ENCODE results near the gene KCTD16.

KCTD16 gene

DNA sequence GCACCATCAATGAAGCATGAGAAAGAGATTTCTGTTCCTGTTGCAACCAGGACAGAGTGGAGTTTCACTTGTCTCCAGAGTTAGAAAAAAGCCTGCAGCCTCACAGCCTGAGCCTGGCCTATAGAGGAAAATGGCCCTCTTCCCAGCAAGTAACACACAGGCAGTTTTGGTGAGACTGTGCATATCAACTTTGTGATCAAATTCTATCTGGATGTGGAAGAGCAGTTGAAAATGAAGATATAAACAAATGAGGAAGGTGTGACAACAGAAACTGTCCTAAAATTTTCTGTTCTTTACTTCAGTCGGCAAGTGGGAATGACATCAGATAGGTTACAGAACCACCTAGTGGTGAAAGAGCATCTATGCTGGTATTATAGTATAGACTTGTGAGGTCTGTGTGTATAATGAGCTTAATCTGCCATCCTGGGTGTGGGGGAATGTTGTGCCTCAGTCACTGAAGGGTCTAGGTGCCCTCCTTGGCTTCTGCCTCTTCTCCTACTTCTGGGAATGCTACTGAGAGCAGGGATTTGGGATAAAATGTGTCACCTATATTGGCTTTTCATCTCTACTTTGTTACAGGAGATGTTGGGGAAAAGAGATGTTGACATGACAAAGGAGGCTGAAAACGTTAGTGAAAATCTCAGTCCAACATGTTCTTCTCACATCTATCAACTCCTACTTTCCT lies 28.4 kb upstream of the KCTD16 start:
- Mint-ChIP-seq H3K4me1 (ENCODE audit: low read depth) (peaks cover 17% of the 10 kb centered on the region), H3K9me3 (no peaks in the 10 kb centered on the region), H3K4me3 (no peak overlapping the region), H3K27me3 (peaks cover 2% of the 10 kb centered on the region), H3K36me3 (ENCODE audit: low read depth) (no peaks in the 10 kb centered on the region), H3K27ac (peak overlapping the region; percentile 24)
- intact Hi-C loops (cut with micrococcal nuclease): no loop called here

DNA sequence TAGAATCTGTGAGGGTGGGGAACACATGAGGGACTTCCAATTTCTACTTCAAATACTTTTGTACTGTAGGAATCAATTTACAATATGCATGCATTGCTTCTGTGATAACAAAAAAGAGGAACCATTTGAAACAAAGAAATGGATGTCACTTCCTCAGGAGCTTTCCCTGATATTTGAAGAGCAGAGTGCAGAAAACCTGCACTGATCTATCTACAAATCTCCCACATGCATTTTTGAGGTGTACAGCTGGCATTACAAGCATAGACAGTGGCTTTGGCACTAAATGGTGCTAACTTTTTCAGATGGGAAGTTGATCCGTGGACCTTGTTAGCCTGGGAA lies 27.9 kb upstream of the KCTD16 start:
- Mint-ChIP-seq H3K27me3 (peaks cover 2% of the 10 kb centered on the region), H3K27ac (peak overlapping the region; percentile 24), H3K4me1 (ENCODE audit: low read depth) (peaks cover 17% of the 10 kb centered on the region), H3K4me3 (no peak overlapping the region), H3K9me3 (no peaks in the 10 kb centered on the region), H3K36me3 (ENCODE audit: low read depth) (no peaks in the 10 kb centered on the region)
- intact Hi-C loops (cut with micrococcal nuclease): no loop called here

DNA sequence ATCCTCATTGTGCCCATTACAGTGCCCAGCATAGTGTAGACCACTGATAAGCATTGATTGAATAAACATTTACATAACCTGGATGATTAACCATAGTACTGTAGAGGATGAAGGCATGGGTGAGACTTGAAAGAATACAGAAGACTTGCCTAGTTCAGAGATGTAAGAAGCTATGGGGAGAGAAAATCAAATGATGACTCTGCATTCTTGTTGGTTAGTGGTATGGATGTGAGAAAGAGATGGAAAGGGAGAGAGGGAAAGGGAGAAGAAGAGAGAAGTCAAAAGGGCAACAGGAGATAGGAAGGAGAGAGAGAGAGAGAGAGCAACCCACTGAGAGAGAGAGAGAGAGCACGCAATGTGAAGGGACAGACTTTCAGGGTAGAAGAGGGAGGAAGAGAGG lies 27.0 kb upstream of the KCTD16 start:
- H3K9me3 Mint-ChIP-seq: no peaks in the 10 kb centered on the region
- peaks cover 17% of the 10 kb centered on the region for H3K4me1 Mint-ChIP-seq (ENCODE audit: low read depth)
- H3K36me3 Mint-ChIP-seq (ENCODE audit: low read depth): no peaks in the 10 kb centered on the region
- peaks cover 3% of the 10 kb centered on the region for H3K27me3 Mint-ChIP-seq
- no peak overlapping the region for H3K27ac Mint-ChIP-seq
- intact Hi-C loops (cut with micrococcal nuclease): no loop called here
- no peak overlapping the region for H3K4me3 Mint-ChIP-seq

DNA sequence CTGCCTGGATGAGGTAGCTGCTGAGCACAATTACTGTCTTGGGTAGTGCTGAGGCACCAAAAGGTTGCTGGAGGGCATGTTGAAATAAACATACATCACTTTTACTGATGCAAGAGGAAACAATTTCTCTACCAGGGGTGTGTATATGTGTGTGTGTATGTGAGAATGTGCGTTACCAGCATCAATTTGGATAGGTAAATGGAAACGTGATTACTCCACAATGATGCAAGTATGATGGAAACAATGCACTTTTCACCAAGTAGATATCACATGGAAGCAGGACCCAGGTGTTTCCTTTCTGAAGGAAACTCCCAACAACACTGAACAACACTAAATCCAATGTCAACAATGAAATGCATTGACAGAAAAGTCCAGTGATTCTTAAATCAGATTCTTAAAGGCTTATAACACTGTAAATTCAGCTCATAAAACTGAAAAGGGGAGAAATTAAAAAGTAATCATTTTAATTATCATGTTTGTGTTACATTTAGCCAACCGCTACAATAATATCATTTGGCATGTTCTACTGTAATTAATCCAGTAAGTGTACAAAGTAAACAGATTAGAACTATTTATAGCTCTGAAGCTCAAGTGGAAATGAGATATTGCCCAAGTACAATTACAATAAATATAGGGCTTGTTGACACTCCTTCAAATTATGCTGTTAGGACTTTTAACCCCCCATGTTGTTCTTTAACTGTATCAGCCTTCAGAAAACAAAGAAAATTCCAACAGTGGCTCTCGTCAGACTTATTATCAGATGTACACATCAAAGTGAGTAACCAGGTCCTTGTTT lies 25.5 kb upstream of the KCTD16 start:
- no peak overlapping the region for H3K27ac Mint-ChIP-seq
- H3K27me3 Mint-ChIP-seq: peaks cover 1% of the 10 kb centered on the region
- no peaks in the 10 kb centered on the region for H3K9me3 Mint-ChIP-seq
- H3K4me3 Mint-ChIP-seq: no peak overlapping the region
- H3K4me1 Mint-ChIP-seq (ENCODE audit: low read depth): peaks cover 17% of the 10 kb centered on the region
- no peaks in the 10 kb centered on the region for H3K36me3 Mint-ChIP-seq (ENCODE audit: low read depth)
- intact Hi-C loops (cut with micrococcal nuclease): no loop called here

DNA sequence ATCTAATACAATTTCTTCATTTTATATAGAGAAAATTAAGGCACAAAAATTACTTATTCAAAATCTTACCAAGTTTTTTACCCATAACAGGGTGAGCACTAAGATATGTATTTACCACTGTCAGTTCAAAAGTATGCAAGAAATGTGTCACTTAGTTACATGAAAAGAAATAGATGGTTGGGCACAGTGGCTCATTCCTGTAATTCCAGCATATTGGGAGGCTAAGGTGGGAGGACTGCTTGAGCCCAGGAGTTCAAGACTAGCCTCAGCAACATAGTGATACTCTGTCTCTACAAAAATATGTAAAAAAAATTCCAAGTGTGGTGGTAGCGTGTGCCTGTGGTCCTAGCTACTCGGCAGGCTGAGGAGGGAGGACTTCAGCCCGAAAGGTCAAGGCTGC lies 19.6 kb upstream of the KCTD16 start:
- H3K9me3 Mint-ChIP-seq: no peaks in the 10 kb centered on the region
- H3K4me1 Mint-ChIP-seq (ENCODE audit: low read depth): no peaks in the 10 kb centered on the region
- H3K4me3 Mint-ChIP-seq: no peak overlapping the region
- peaks cover 6% of the 10 kb centered on the region for H3K36me3 Mint-ChIP-seq (ENCODE audit: low read depth)
- no peak overlapping the region for H3K27ac Mint-ChIP-seq
- H3K27me3 Mint-ChIP-seq: peaks cover 3% of the 10 kb centered on the region
- intact Hi-C loops (cut with micrococcal nuclease): no loop called here

DNA sequence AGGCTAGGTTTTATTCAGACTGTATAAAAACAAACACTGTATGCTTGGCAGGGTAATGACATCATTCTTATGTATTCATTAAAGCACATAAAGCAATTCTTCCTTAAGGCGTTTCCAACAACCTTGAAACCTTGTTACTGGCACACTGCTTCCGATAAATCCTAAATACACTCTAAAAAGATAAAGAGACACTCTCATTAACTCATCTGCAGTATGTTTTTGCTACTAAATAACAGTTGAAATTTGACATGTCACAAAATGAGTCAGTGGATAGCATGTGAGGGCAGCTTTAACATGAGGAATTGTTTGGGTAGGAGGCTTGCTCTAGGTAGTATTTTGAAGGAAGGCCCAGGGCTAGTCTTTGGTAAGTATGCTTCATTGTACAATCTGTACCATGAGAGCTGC lies 13.9 kb upstream of the KCTD16 start:
- H3K36me3 Mint-ChIP-seq (ENCODE audit: low read depth): peaks cover 32% of the 10 kb centered on the region
- no peaks in the 10 kb centered on the region for H3K4me1 Mint-ChIP-seq (ENCODE audit: low read depth)
- H3K9me3 Mint-ChIP-seq: no peaks in the 10 kb centered on the region
- H3K27me3 Mint-ChIP-seq: no peaks in the 10 kb centered on the region
- no peak overlapping the region for H3K4me3 Mint-ChIP-seq
- intact Hi-C loops (cut with micrococcal nuclease): no loop called here
- H3K27ac Mint-ChIP-seq: no peak overlapping the region

DNA sequence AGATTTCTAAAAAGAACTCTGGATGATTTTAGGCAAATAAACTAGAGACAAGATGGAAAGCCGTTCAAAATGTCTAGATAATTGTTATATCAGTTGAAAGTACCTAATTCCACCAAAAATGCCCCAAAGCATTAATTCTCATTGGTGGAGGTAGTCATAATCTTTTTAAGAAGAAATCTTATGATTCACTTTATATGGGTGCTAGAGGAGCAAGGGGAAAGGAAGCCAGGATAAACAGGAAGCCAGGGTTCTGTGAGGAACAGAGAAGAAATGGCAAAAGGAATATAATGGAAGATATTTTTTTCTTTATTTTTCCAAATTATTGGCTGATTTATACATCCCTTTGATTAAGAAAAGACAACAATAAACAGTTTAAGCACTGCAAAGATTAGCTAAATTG lies 8.0 kb upstream of the KCTD16 start:
- intact Hi-C loops (cut with micrococcal nuclease): loop anchor here (10.0 kb wide), 1 partner anchor 758 kb away; the partner anchor contains the start of gene NR3C1
- Mint-ChIP-seq H3K4me3 (no peak overlapping the region), H3K36me3 (ENCODE audit: low read depth) (peaks cover 63% of the 10 kb centered on the region), H3K4me1 (ENCODE audit: low read depth) (no peaks in the 10 kb centered on the region), H3K27me3 (no peaks in the 10 kb centered on the region), H3K27ac (no peak overlapping the region), H3K9me3 (no peaks in the 10 kb centered on the region)

DNA sequence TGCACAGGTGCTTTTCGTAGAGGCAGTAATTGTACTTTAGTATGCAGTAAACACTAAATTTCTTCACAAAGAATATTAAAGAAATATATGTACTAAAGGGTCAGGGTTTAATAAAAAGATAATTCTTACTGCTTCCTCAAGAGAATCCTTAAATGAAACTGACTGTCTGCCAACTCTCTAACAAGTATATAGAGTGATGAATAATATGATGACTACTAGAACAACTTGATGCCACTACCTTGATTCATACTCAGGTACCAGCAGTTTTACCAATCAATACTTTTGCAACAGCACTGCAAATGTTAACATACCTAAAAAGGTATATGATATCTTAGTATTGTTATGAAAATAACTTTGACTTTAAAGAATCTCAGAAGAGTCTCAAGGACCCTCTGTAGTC lies 4.0 kb upstream of the KCTD16 start:
- H3K4me1 Mint-ChIP-seq (ENCODE audit: low read depth): peaks cover 14% of the 10 kb centered on the region
- no peaks in the 10 kb centered on the region for H3K9me3 Mint-ChIP-seq
- no peak overlapping the region for H3K4me3 Mint-ChIP-seq
- intact Hi-C loops (cut with micrococcal nuclease): loop anchor here (10.0 kb wide), 1 partner anchor 762 kb away; the partner anchor contains the start of gene NR3C1
- peaks cover 59% of the 10 kb centered on the region for H3K36me3 Mint-ChIP-seq (ENCODE audit: low read depth)
- H3K27ac Mint-ChIP-seq: no peak overlapping the region
- H3K27me3 Mint-ChIP-seq: peaks cover 4% of the 10 kb centered on the region

DNA sequence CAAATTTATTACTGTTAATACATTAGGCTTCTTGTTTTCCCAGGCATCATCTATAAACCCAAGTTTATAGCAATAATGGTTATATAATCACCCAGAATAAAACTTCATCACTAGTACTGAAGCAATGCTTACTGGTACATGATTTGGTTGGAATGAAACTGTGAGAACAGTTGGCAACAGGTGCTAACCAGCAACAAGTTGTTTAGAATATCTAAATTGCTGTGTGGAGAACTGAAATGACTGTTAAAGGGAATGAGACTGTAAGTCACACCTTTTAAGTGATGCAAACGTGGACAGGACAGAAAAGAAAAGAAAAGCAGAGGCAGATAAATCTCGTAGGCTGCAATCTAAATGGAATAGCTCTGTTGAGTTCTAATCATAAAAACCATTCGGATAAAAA lies 2.7 kb upstream of the KCTD16 start:
- H3K4me1 Mint-ChIP-seq (ENCODE audit: low read depth): peaks cover 14% of the 10 kb centered on the region
- H3K27ac Mint-ChIP-seq: no peak overlapping the region
- H3K4me3 Mint-ChIP-seq: no peak overlapping the region
- H3K9me3 Mint-ChIP-seq: no peaks in the 10 kb centered on the region
- peaks cover 9% of the 10 kb centered on the region for H3K27me3 Mint-ChIP-seq
- peaks cover 47% of the 10 kb centered on the region for H3K36me3 Mint-ChIP-seq (ENCODE audit: low read depth)
- intact Hi-C loops (cut with micrococcal nuclease): loop anchor here (10.0 kb wide), 1 partner anchor 763 kb away; the partner anchor contains the start of gene NR3C1

DNA sequence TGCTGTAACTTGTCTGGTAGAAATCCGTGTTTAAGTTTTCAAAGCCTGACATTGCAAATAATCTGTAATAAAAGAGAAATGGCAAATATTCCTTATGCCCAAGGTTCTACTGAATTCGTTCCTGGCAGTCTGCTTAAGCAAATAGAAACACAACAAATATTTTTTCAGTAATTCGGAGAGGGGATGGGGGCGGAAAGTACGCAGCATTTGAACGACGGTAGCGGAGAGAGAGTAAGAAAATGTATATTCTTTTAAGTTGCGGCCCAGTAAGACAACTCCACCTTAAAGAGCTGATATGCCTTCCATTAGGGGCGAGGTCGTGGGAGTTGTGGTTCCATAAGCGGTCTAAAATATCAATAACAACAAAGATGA lies 783 bp upstream of the KCTD16 start:
- H3K27me3 Mint-ChIP-seq: peaks cover 21% of the 10 kb centered on the region
- peaks cover 14% of the 10 kb centered on the region for H3K4me1 Mint-ChIP-seq (ENCODE audit: low read depth)
- no peaks in the 10 kb centered on the region for H3K9me3 Mint-ChIP-seq
- H3K4me3 Mint-ChIP-seq: peak overlapping the region; percentile 90
- H3K27ac Mint-ChIP-seq: peak overlapping the region; percentile 92
- intact Hi-C loops (cut with micrococcal nuclease): loop anchor here (10.0 kb wide), 1 partner anchor 765 kb away; the partner anchor contains the start of gene NR3C1
- peaks cover 35% of the 10 kb centered on the region for H3K36me3 Mint-ChIP-seq (ENCODE audit: low read depth)

DNA sequence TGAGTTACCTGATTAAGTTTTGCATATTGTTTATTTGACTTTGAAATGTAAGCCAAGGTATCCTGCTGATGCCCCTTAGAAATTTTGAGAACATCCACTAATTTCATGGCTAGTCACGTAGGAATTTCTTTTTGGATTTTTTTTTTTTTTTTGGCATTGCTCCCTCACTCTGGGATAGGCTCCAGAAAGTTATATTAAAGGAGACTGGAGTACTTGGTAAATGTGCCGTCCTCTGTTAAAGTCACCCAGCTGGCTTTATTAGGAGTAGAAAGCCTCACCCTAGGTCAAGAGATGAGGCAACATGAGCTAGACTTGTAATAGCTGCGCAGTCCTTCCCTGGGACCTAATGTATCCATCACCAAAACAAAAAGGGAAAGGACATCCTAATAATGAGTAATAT lies 3.1 kb downstream of the KCTD16 start:
- intact Hi-C loops (cut with micrococcal nuclease): no loop called here
- Mint-ChIP-seq H3K9me3 (no peaks in the 10 kb centered on the region), H3K4me3 (no peak overlapping the region), H3K4me1 (ENCODE audit: low read depth) (peaks cover 8% of the 10 kb centered on the region), H3K27me3 (peaks cover 21% of the 10 kb centered on the region), H3K36me3 (ENCODE audit: low read depth) (peaks cover 10% of the 10 kb centered on the region), H3K27ac (no peak overlapping the region)

DNA sequence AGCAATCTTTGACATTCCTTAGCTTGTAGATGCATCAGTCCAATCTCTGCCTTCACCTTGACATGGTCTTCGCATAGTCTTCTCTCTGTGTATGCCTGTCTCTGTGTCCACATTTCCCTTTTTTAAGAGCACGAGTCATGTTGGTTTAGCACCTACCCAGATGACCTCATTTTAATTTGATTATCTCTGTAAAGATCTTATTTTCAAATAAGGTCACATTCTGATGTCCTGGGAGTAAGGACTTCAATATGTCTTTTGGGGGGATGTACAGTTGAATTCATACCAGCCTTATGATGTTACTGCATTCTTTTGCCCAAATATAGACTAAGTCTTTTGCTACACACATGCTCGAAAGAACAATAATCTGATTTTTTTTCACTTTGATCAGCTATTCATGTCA lies 6.9 kb downstream of the KCTD16 start:
- Mint-ChIP-seq H3K9me3 (no peaks in the 10 kb centered on the region), H3K36me3 (ENCODE audit: low read depth) (no peaks in the 10 kb centered on the region), H3K27me3 (peaks cover 16% of the 10 kb centered on the region), H3K4me3 (no peak overlapping the region), H3K4me1 (ENCODE audit: low read depth) (no peaks in the 10 kb centered on the region), H3K27ac (no peak overlapping the region)
- intact Hi-C loops (cut with micrococcal nuclease): no loop called here

DNA sequence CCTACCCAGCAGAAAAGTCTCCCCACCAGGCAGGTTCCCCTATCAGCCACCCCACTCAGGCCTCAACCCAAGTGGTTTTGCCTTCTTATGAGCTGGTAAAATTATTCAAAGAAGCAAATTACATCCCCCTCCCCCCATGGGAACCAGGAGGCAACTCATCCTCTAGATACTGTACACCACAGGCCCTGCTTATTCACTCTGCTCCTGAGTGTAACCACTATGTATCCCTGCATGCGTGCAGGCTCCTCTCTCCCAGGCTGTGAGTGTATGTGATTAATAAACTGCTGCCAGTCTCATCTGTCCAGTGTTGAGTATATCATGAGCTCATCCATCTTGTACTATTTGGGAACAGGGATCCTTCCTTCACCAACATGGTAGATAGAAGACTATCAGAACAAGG lies 8.6 kb downstream of the KCTD16 start:
- Mint-ChIP-seq H3K36me3 (ENCODE audit: low read depth) (no peaks in the 10 kb centered on the region), H3K4me3 (no peak overlapping the region), H3K9me3 (no peaks in the 10 kb centered on the region), H3K27me3 (peaks cover 5% of the 10 kb centered on the region), H3K4me1 (ENCODE audit: low read depth) (no peaks in the 10 kb centered on the region), H3K27ac (no peak overlapping the region)
- intact Hi-C loops (cut with micrococcal nuclease): no loop called here

DNA sequence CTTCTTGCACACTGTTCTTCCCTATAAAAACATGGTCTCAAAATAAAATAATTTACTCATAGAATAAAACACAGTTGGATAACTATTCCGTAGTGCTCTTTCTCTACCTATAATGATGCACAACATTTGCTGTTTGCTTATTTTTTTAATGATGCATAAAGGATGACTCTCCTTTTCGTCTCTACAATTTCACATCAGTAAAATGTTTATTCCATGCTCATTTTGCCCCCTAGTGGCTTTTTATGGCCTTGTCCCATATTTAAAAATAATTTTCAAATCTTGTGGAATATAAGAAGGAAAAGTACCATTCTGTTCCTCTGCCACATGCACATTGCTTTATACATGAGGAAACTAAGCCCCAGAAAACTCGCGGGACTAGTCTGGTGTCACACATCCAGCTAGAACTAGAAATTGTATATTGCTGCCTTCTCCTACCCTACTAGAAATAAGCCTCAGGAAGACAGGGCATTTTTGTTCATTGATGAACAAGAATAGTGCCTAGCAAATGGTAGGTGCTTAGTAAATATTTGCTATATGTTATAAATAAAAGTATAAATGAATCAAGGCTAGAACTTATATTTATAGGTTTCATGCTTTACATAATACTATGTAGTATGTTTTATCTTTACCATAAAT lies 12.7 kb downstream of the KCTD16 start:
- Mint-ChIP-seq H3K4me1 (ENCODE audit: low read depth) (peaks cover 10% of the 10 kb centered on the region), H3K9me3 (no peaks in the 10 kb centered on the region), H3K27ac (no peak overlapping the region), H3K4me3 (no peak overlapping the region), H3K36me3 (ENCODE audit: low read depth) (no peaks in the 10 kb centered on the region), H3K27me3 (peaks cover 6% of the 10 kb centered on the region)
- intact Hi-C loops (cut with micrococcal nuclease): no loop called here
